ENCODE data around the gene STIM1.
A peak's percentile ranks its signal among the peaks of the same experiment; 100 is the strongest.

STIM1 gene

GRCh38 chr11:3831378-3832239, 23.9 kb upstream of the STIM1 start:
- DNase-seq, result no peak

GRCh38 chr11:3832816-3833215, 22.6 kb upstream of the STIM1 start:
- DNase-seq, result no peak

GRCh38 chr11:3833449-3833848, 22.0 kb upstream of the STIM1 start:
- DNase-seq, result no peak

- no peak for DNase-seq
Measured at GRCh38 chr11:3834349-3834663, 21.2 kb upstream of the STIM1 start.

- no peak for DNase-seq
Measured at GRCh38 chr11:3834664-3835461, 20.6 kb upstream of the STIM1 start.

GRCh38 chr11:3835751-3836150, 19.7 kb upstream of the STIM1 start:
- no peak for DNase-seq

- peak; percentile 48 for DNase-seq
Measured at GRCh38 chr11:3836903-3837302, 18.6 kb upstream of the STIM1 start.

GRCh38 chr11:3837793-3838192, 17.7 kb upstream of the STIM1 start:
- no peak for DNase-seq

GRCh38 chr11:3838504-3838903, 17.0 kb upstream of the STIM1 start:
- no peak for DNase-seq

GRCh38 chr11:3840004-3840869, 15.2 kb upstream of the STIM1 start:
- DNase-seq, result no peak

GRCh38 chr11:3840870-3841425, 14.5 kb upstream of the STIM1 start, which contains the start of gene RHOG:
RHOG (minus strand) TSS chr11:3840959; CDS start chr11:3828138, 12,821 bp downstream.
- no peak for DNase-seq

- peak; percentile 96 for DNase-seq
Measured at GRCh38 chr11:3841426-3842350, 13.8 kb upstream of the STIM1 start.

- no peak for DNase-seq
Measured at GRCh38 chr11:3843326-3843725, 12.1 kb upstream of the STIM1 start.

GRCh38 chr11:3845246-3845645, 10.2 kb upstream of the STIM1 start:
- DNase-seq, result no peak

GRCh38 chr11:3845670-3846069, 9.8 kb upstream of the STIM1 start:
- DNase-seq, result no peak

- DNase-seq, result no peak
Measured at GRCh38 chr11:3849297-3849874, 6.1 kb upstream of the STIM1 start.

- DNase-seq, result no peak
Measured at GRCh38 chr11:3853545-3853842, 2.0 kb upstream of the STIM1 start.

GRCh38 chr11:3853899-3854659, 1.4 kb upstream of the STIM1 start:
- DNase-seq, result peak; percentile 80

GRCh38 chr11:3854660-3854976, 846 bp upstream of the STIM1 start:
- DNase-seq, result no peak

- DNase-seq, result peak; percentile 52
Measured at GRCh38 chr11:3855808-3856491, 486 bp downstream of the STIM1 start.
